ENCODE measurements around the gene OR2AT4. TPM values are rescaled to one million over a fixed set of nuclear protein-coding genes. Genes with fewer than 3 reads are reported as not detected.
"Not testable (repeated sequence)": the region's sequence is repeated elsewhere in the genome, so short reads cannot be mapped to it uniquely, and the experiment has no call there.

Gene OR2AT4
- total RNA-seq, 1 donor from 2014 or later = not detected

GRCh38 chr11:75056814-75057213, 39.9 kb downstream of the OR2AT4 start:
- H3K4me3 Mint-ChIP-seq = no peak overlapping the region
- no peaks in the 10 kb centered on the region for H3K4me1 Mint-ChIP-seq
- no peak for DNase-seq (ENCODE audit: low spot score in 2 of 2, unreplicated experiment in 2 of 2)
- H3K27ac Mint-ChIP-seq = no peak overlapping the region
- no peaks in the 10 kb centered on the region for H3K36me3 Mint-ChIP-seq
- H3K27me3 Mint-ChIP-seq (ENCODE audit: low read depth) = peaks cover 11% of the 10 kb centered on the region
- H3K9me3 Mint-ChIP-seq = peaks cover 18% of the 10 kb centered on the region
- no peak for TF ChIP-seq CTCF (IDR thresholded peaks at IDR 0.05; ENCODE audit: unreplicated experiment)

GRCh38 chr11:75055511-75055910, 41.2 kb downstream of the OR2AT4 start:
- H3K36me3 Mint-ChIP-seq = no peaks in the 10 kb centered on the region
- peaks cover 28% of the 10 kb centered on the region for H3K9me3 Mint-ChIP-seq
- no peak for DNase-seq (ENCODE audit: low spot score in 2 of 2, unreplicated experiment in 2 of 2)
- no peak overlapping the region for H3K4me3 Mint-ChIP-seq
- no peak overlapping the region for H3K27ac Mint-ChIP-seq
- peaks cover 11% of the 10 kb centered on the region for H3K27me3 Mint-ChIP-seq (ENCODE audit: low read depth)
- TF ChIP-seq CTCF (IDR thresholded peaks at IDR 0.05; ENCODE audit: unreplicated experiment) = no peak
- H3K4me1 Mint-ChIP-seq = no peaks in the 10 kb centered on the region

GRCh38 chr11:75052457-75052856, 44.2 kb downstream of the OR2AT4 start:
- DNase-seq (ENCODE audit: low spot score in 2 of 2, unreplicated experiment in 2 of 2) = no peak
- Mint-ChIP-seq H3K4me1 (no peaks in the 10 kb centered on the region), H3K27ac (no peak overlapping the region), H3K4me3 (no peak overlapping the region), H3K27me3 (ENCODE audit: low read depth) (peaks cover 1% of the 10 kb centered on the region), H3K9me3 (peaks cover 45% of the 10 kb centered on the region), H3K36me3 (no peaks in the 10 kb centered on the region)
- no peak for TF ChIP-seq CTCF (IDR thresholded peaks at IDR 0.05; ENCODE audit: unreplicated experiment)

- no peaks in the 10 kb centered on the region for H3K4me1 Mint-ChIP-seq
- no peak overlapping the region for H3K4me3 Mint-ChIP-seq
- no peaks in the 10 kb centered on the region for H3K36me3 Mint-ChIP-seq
- no peak for DNase-seq (ENCODE audit: low spot score in 2 of 2, unreplicated experiment in 2 of 2)
- peaks cover 45% of the 10 kb centered on the region for H3K9me3 Mint-ChIP-seq
- no peak overlapping the region for H3K27ac Mint-ChIP-seq
- no peak for TF ChIP-seq CTCF (IDR thresholded peaks at IDR 0.05; ENCODE audit: unreplicated experiment)
- peaks cover 1% of the 10 kb centered on the region for H3K27me3 Mint-ChIP-seq (ENCODE audit: low read depth)
Measured at GRCh38 chr11:75051043-75051442, 45.6 kb downstream of the OR2AT4 start.

GRCh38 chr11:75050516-75050915, 46.2 kb downstream of the OR2AT4 start:
- H3K27ac Mint-ChIP-seq = no peak overlapping the region
- DNase-seq (ENCODE audit: low spot score in 2 of 2, unreplicated experiment in 2 of 2) = no peak

GRCh38 chr11:75049501-75050266, 47.0 kb downstream of the OR2AT4 start:
- DNase-seq (ENCODE audit: low spot score in 2 of 2, unreplicated experiment in 2 of 2); H3K36me3 Mint-ChIP-seq; H3K4me3 Mint-ChIP-seq; H3K27ac Mint-ChIP-seq; H3K4me1 Mint-ChIP-seq; H3K27me3 Mint-ChIP-seq (ENCODE audit: low read depth): not testable (repeated sequence)
- H3K9me3 Mint-ChIP-seq = peaks cover 45% of the 10 kb centered on the region

More at GRCh38 chr11:75050516-75050915, 46.2 kb downstream of the OR2AT4 start:
- Mint-ChIP-seq H3K9me3 (peaks cover 45% of the 10 kb centered on the region), H3K4me1 (no peaks in the 10 kb centered on the region), H3K4me3 (no peak overlapping the region), H3K27me3 (ENCODE audit: low read depth) (peaks cover 1% of the 10 kb centered on the region), H3K36me3 (no peaks in the 10 kb centered on the region)
- no peak for TF ChIP-seq CTCF (IDR thresholded peaks at IDR 0.05; ENCODE audit: unreplicated experiment)

Measured in mesothelial cell of epicardium (in vitro differentiated cells).